NCI-H187 (cell line): ENCODE data around the gene SH3BGRL.

Experiments
- DNase-seq, 2 experiments: peaks; one replicate each; lab custom pipeline; 2025; lab: John Stamatoyannopoulos, UW

Gene SH3BGRL

GRCh38 chrX:81201671-81202455, at the start of gene SH3BGRL, which contains the start of gene HMGN5:
SH3BGRL (plus strand) TSS chrX:81202102; CDS start chrX:81202201, 99 bp downstream.
HMGN5 (minus strand) TSS chrX:81201913; CDS start chrX:81121549, 80,364 bp downstream.
- no peak for DNase-seq

GRCh38 chrX:81168391-81168790, 33.5 kb upstream of the SH3BGRL start:
- no peak for DNase-seq

GRCh38 chrX:81174286-81174685, 27.6 kb upstream of the SH3BGRL start:
- DNase-seq = no peak

GRCh38 chrX:81195259-81195658, 6.6 kb upstream of the SH3BGRL start:
- DNase-seq = no peak

GRCh38 chrX:81195712-81196111, 6.2 kb upstream of the SH3BGRL start:
- no peak for DNase-seq

- no peak for DNase-seq
Measured at GRCh38 chrX:81201071-81201470, 831 bp upstream of the SH3BGRL start.

- DNase-seq = no peak
Measured at GRCh38 chrX:81202456-81202819, 536 bp downstream of the SH3BGRL start.

- no peak for DNase-seq
Measured at GRCh38 chrX:81202943-81203342, 1.0 kb downstream of the SH3BGRL start.

GRCh38 chrX:81205551-81205950, 3.6 kb downstream of the SH3BGRL start:
- DNase-seq = no peak

- DNase-seq = no peak
Measured at GRCh38 chrX:81206476-81206875, 4.6 kb downstream of the SH3BGRL start.

GRCh38 chrX:81208916-81209315, 7.0 kb downstream of the SH3BGRL start:
- DNase-seq = no peak

GRCh38 chrX:81215685-81216084, 13.8 kb downstream of the SH3BGRL start:
- no peak for DNase-seq

- no peak for DNase-seq
Measured at GRCh38 chrX:81229229-81229628, 27.3 kb downstream of the SH3BGRL start.

GRCh38 chrX:81229901-81230300, 28.0 kb downstream of the SH3BGRL start:
- no peak for DNase-seq

- DNase-seq = no peak
Measured at GRCh38 chrX:81231476-81231875, 29.6 kb downstream of the SH3BGRL start.

GRCh38 chrX:81232218-81232617, 30.3 kb downstream of the SH3BGRL start:
- no peak for DNase-seq

GRCh38 chrX:81237516-81237915, 35.6 kb downstream of the SH3BGRL start:
- DNase-seq = no peak

GRCh38 chrX:81238166-81238565, 36.3 kb downstream of the SH3BGRL start:
- DNase-seq = no peak

GRCh38 chrX:81240701-81241331, 38.9 kb downstream of the SH3BGRL start:
- DNase-seq = no peak

- DNase-seq = no peak
Measured at GRCh38 chrX:81241753-81242152, 39.9 kb downstream of the SH3BGRL start.

GRCh38 chrX:81255876-81256275, 54.0 kb downstream of the SH3BGRL start:
- no peak for DNase-seq

GRCh38 chrX:81257817-81258216, 55.9 kb downstream of the SH3BGRL start:
- DNase-seq = no peak

- DNase-seq = no peak
Measured at GRCh38 chrX:81259020-81259713, 57.3 kb downstream of the SH3BGRL start.
